HG02588 (cell line): Measurements from ENCODE around the gene IGFBP2.

Experiments used
- ATAC-seq: cut with Tn5 transposase; IDR thresholded peaks from one replicate; pipeline ENCODE4 v1.9.1; 2021; ENCODE audit warnings: mild to moderate bottlenecking, moderate library complexity; ENCODE audit not compliant: unreplicated experiment

IGFBP2 gene

DNA sequence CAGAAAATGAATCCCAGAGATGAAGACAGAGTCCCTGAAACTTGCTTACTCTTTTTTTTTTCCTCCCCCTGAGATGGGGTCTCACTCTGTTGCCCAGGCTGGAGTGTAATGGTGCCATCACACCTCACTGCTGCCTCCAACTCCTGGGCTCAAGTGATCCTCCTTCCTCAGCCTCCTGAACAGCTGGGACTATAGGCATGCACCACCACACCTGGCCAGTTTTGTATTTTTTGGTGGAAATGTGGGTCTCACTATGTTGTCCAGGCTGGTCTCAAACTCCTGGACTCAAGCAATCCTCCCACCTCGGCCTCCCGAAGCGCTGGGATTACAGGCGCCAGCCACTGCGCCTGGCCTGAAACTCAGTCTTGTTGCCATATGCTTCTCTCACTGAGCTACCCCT, 27.8 kb downstream of the IGFBP2 start:
- no peak for ATAC-seq

DNA sequence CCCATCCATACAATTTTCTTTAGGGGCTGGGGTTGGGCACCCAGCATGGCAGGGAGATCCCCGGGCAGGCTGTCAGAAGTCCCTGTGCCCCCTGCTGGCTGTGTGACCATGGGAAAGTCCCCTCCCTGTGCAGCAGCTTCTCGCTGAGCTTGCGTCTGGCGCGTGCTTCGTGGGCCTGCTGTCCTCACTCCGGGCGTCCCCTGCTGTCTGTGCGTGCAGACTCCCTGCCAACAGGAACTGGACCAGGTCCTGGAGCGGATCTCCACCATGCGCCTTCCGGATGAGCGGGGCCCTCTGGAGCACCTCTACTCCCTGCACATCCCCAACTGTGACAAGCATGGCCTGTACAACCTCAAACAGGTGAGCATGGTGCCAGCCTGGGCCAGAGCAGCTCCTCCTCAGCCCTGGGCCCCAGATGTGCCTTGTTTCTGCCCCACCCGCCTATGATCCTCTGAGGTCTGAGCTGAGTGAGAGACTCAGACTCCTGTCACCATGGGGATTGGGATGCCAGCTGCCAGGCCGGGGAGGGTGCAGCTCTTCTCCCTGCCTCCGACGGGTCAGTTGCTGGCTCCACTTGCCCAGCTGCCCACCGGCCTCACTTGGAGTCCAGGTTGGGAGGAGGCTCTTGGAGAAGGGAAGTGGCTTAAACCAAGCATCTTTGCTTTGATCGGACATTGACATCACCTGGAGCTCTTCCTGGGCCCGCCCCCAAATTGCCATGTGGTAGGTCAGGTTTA, 28.6 kb downstream of the IGFBP2 start:
- no peak for ATAC-seq

- ATAC-seq: no peak
Observed at GRCh38 chr2:216663106-216663505, 29.9 kb downstream of the IGFBP2 start.

DNA sequence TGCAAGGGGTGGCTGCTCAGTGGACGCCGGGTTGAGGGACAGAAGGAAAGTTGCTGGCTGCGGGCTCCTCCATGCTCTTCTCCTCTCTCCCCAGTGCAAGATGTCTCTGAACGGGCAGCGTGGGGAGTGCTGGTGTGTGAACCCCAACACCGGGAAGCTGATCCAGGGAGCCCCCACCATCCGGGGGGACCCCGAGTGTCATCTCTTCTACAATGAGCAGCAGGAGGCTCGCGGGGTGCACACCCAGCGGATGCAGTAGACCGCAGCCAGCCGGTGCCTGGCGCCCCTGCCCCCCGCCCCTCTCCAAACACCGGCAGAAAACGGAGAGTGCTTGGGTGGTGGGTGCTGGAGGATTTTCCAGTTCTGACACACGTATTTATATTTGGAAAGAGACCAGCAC, 30.6 kb downstream of the IGFBP2 start:
- ATAC-seq: no peak

- no peak for ATAC-seq
Observed at GRCh38 chr2:216664593-216665034, 31.4 kb downstream of the IGFBP2 start.

DNA sequence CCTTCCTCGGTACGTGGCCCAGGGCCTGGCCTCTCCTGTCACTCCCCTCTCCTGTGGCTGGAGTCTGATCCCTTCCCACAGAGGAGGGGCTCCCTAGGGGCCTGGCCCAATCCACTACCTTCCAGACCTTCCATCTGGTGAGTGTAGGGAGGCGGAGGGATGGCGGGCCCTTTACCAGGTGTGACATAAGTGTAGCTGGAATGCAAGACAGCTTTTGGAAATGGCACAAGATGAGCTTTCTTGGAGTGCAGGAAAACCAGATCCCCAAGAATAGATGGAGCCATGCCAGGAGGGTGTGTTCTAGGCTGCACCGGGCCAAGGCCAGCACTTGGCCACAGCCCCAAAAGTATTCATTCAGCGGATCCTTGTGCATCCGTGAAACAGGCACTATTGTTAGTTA, 32.0 kb downstream of the IGFBP2 start:
- ATAC-seq: no peak

GRCh38 chr2:216665717-216666116, 32.5 kb downstream of the IGFBP2 start:
- ATAC-seq: no peak

DNA sequence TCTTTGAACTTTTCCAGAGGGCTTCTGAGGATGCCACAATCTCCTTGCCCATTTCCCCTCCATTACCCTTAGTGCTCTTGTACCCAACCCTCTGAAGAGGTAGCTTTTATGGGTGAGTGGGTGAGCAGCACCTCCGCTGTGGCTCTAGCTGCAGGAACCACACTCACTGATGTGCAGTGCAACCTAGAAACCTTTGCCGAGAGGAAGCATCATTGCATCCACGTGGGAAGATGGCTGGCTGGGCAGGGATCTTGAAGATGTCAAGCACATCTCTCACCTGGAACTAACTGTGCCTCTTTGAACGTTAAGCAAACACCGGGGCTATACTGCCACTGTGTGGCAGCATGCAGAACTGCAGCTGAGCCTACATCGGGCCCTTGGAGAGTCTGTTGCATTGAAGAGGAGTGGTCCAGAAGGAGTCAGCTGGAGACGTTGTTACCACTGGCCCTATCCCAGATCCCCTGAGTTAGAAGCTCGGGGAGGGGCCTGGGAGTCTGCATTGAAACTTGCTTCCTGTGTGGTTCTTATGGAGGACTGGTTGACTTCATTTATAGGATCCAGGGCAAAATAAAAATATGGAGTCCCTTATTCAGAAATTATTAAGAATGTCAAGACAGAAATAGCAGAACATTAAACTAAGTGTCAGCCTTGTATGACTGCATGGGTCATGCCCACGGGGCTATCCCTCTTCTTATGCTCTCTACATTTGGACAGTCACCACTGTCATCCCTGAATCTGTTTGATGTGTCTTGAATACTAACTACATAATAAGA, 33.4 kb downstream of the IGFBP2 start:
- peak; percentile 77 for ATAC-seq

- ATAC-seq: no peak
Observed at GRCh38 chr2:216670266-216671080, 37.3 kb downstream of the IGFBP2 start.

GRCh38 chr2:216671081-216671411, 37.8 kb downstream of the IGFBP2 start:
- no peak for ATAC-seq

DNA sequence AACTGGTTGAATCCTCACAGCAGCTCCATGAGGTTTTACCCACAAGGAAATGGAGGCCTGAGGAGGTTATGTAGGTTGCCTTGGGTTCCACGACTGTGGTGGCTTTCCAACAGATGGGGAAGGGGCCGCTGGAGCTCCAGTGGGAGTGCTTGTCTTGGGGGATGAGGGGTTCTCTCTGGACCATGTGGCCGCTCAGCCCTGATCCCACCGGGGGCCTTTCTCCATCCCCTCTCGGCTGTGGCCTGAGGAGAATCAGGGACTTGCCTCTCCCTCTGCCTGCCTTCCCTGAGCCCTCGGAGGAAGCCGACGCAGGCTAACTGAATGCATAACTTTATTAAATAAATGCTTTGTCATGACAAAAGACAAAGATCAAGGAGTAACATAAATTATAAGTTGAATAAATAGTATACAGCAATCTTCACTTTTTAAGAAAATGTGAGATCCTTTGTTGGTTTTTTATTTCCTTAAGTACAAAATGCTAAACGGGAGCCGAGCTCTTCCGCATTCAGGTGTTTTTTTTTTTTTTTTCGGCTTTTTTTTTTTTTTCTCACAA, 38.6 kb downstream of the IGFBP2 start:
- no peak for ATAC-seq

DNA sequence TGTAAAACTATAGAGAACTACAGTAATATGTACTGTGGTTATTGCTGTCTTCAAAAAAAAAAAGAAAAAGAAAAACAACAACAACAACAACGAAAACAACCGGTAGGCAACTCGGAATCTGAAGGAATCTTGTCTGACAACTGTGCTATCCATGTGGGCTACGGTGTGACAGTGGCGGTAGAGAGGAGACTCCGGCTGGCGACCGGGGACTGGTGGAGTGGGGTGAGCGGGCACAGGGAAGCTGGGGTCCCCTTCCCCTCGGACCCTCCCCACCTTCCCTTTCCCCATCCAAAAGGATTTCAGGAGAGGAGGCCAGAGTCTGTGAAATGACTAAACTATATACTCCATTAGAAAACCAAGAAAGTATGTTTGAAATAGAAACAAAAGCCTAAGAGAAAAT, 39.2 kb downstream of the IGFBP2 start:
- no peak for ATAC-seq

DNA sequence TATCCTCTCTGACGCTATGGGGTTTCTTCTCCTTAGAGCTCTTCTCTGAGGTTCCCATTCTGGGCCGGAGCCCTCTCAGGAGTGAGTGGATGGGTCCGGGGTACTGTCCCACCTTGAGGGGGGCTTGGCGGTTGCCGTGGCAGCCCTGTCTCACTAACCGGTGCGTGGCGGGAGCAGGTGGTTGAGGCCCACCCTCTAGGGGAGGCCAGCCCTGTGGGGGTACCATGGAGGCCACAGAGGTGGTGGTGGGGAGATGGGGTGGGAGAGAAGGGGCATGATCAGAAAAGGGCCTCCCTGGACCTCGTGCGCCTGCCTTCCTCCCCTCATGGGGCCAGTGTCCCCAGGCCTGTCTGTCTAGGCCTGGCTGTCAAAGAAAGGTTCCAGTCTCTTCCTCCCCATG, 39.8 kb downstream of the IGFBP2 start:
- no peak for ATAC-seq

- no peak for ATAC-seq
Observed at GRCh38 chr2:216673609-216674008, 40.4 kb downstream of the IGFBP2 start.

GRCh38 chr2:216674376-216674775, 41.2 kb downstream of the IGFBP2 start:
- ATAC-seq: no peak

DNA sequence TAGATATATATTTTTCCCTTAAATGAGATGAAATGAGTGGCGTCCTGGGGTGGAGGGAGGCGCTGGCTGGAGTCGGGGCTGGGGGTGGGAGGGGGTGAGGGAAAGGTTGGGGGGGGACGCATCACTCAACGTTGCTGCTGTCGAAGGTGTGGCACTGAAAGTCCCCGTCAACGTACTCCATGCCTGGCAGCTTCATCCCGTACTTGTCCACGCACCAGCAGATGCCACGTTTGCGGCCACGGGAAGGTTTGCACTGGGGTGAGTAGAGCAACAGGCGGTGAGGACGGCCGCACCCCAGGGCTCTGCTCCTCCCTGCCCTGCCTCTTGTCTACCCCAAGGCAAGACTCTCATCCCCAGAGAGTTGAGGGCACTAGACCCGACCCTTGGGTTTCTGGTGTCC, 43.4 kb downstream of the IGFBP2 start:
- ATAC-seq: no peak

GRCh38 chr2:216677439-216678097, 44.3 kb downstream of the IGFBP2 start:
- no peak for ATAC-seq

DNA sequence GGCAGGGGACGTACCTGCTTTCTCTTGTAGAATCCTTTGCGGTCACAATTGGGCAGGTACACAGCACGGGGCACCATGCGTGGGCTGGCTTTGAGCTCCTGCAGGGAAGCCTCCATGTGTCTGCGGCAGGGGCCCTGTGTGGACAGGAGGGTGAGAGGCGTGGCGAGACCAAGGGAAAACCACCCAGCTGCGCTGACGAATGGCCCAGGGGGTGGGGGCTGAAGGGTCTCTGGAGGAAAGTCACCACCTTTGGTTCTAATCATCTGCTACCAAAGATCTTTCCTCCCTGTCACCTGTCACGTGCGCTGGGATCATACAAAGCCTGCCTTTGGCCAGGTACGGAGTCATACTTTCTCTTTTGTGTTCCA, 44.9 kb downstream of the IGFBP2 start:
- no peak for ATAC-seq

DNA sequence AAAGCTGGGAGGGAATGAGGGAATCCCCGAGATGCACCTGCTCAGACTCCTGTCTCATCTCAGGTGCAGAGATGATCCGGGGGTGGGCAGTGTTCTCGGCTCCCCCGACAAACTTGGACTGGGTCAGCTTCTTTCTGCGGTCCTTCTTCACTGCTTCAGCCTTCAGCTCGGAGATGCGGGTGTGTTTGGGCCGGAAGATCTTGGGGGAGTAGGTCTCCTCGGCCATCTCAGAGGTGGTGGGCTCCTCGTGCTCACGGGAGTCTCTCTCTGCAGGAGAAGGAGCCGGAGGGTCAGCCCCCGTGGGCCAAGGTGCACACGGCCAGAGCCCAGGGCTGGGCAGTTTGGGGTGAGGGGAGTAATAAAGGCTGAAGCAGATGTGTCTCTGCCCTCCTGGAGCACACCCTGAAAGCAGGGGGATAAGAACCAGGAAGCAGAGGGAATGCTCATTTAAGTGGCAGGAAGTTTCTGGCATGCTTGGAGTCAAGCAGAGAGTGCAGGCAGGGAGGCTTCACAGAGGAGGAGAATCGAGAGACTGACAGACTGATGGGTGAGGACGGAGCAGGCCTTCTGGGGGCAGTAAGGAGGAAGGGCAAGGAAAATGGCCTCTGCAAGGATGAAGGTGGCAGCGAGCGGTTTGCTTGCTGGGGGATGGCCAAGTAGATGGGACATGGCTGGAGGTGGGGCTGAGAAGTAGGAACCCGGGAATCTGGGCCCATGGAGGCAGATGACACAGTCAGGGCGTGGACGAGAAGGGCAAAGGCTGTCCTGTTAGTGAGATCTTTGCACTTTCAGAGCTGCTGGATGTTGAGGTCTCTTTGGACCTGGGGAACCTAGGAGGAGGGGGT, 45.8 kb downstream of the IGFBP2 start:
- ATAC-seq: no peak

GRCh38 chr2:216679658-216680024, 46.4 kb downstream of the IGFBP2 start:
- no peak for ATAC-seq
